H1 (cell line): ENCODE results near the gene SLC27A5. TPM values are rescaled to one million over a fixed set of nuclear protein-coding genes. Genes with fewer than 3 reads are reported as not detected.

Experiments used
- SIX5 ChIP-seq: IDR thresholded peaks from 2 replicates; pipeline ENCODE4 v1.6.1; 2011; ENCODE audit warnings: mild to moderate bottlenecking, low read depth, low read length
- polyA plus RNA-seq, 7 experiments: library from polyadenylated mRNA; depleted of rRNA in 3 of 7; stranded (reverse) in 5 of 7; unstranded in 2 of 7; fragments of >200 nt in 5 of 7; fragments of 200-250 nt in 2 of 7; gene quantifications; 1 replicate in 5 of 7; 2 replicates in 1 of 7; 4 replicates in 1 of 7; pipeline versions ENCODE4 v1.2.1 to v1.2.3, GENCODE V29; 2011 to 2013; ENCODE audit warnings: missing spikeins in 2 of 7, mixed read lengths in 2 of 7
- total RNA-seq: library from RNA; stranded (reverse); fragmentation: NEBNext Ultra II Directional; extraction: Animal tissue kit (Norgen Biotek cat#: 25700); gene quantifications from 2 replicates; pipeline ENCODE4 v1.2.1, GENCODE V29; 2021

The SLC27A5 gene
- total and polyA plus RNA-seq, 2 of the 8 experiments (the other 6 are each of a cell fraction or from before 2014, with no cell fraction given): 25.1 to 80.5 TPM

DNA sequence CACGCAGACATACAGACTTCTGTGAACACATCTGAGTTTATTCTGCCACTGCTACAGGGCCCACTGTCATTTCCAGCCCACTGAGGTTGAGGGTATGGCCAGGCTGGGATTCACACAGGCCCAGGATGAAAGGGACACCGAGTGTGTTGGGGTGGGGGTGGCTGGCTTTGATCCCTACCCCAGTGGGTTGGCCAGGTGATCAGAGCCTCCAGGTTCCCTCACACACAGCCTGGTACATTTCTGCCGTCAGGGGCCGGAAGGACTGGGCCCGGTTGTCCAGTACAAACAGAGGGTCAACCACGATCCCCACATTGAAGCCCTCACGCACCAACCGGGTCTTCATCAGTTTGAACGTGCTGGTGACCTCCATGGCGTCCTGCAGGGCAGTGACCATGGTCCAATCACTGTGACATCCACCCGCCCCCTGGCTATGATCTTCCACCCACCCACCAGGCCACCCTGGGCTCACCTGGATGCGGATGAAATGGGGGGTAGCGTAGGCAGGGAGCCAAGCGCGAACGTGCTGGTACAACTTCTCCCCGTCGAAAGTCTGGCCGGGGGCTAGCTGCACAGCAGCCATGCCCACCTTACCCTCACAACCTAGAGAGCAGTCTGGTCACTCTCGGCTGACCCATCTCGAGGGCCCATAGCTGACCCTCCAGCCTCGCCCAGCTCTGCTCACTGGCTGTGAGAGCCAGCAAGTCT, 13.3 kb downstream of the SLC27A5 start (continued):
- TF ChIP-seq SIX5: no peak
